ENCODE data around the gene PARVB. TPM values are rescaled to one million over a fixed set of nuclear protein-coding genes. Genes with fewer than 3 reads are reported as not detected.

PARVB gene
- total and polyA plus RNA-seq, 8 donors, result 3.8 to 27.3 (median 10.4) TPM

- intact Hi-C loops (cut with DNase I), result no loop called here
- no peaks in the 10 kb centered on the region for H3K36me3 ChIP-seq
- FAIRE-seq, result no peak
Measured at GRCh38 chr22:44026630-44027511, 2.8 kb downstream of the PARVB start.

GRCh38 chr22:44028091-44028490, 4.0 kb downstream of the PARVB start:
- FAIRE-seq (no peak), DNase-seq (no peak), ATAC-seq (no peak)
- H3K27me3 ChIP-seq, result no peaks in the 10 kb centered on the region
- H3K27ac ChIP-seq, result no peak overlapping the region
- WGBS, 2 donors, result 76 to 79% methylated on average over 7 of the region's 7 CpGs
- no peaks in the 10 kb centered on the region for H3K36me3 ChIP-seq
- intact Hi-C loops (cut with DNase I), result no loop called here
- H3K9me3 ChIP-seq, result no peaks in the 10 kb centered on the region
- no peak for TF ChIP-seq CTCF (IDR thresholded peaks at IDR 0.05)
- H3K4me1 ChIP-seq, result peaks cover 0 to 3% (median 0%) of the 10 kb centered on the region in 3 donors
- H3K4me3 ChIP-seq, result no peak overlapping the region

More at GRCh38 chr22:44026630-44027511, 2.8 kb downstream of the PARVB start:
- ATAC-seq, result peak in 3 of 4 donors; percentile 17 to 65 (median 52)
- peak overlapping the region in 3 of 4 donors; percentile 28 to 71 (median 50) for H3K27ac ChIP-seq
- no peaks in the 10 kb centered on the region for H3K27me3 ChIP-seq
- no peak overlapping the region for H3K4me3 ChIP-seq
- peaks cover 0 to 3% (median 0%) of the 10 kb centered on the region in 3 donors for H3K4me1 ChIP-seq
- no peaks in the 10 kb centered on the region for H3K9me3 ChIP-seq
- TF ChIP-seq CTCF (IDR thresholded peaks at IDR 0.05), result no peak
- DNase-seq, result peak in 3 of 6 donors; percentile 9 to 70 (median 68)
- 75 to 78% methylated on average over 28 of the region's 28 CpGs for WGBS, 2 donors

- Histone ChIP-seq H3K27ac (no peak overlapping the region), H3K9me3 (no peaks in the 10 kb centered on the region), H3K36me3 (no peaks in the 10 kb centered on the region), H3K4me1 (no peaks in the 10 kb centered on the region), H3K4me3 (no peak overlapping the region), H3K27me3 (no peaks in the 10 kb centered on the region)
- TF ChIP-seq CTCF (IDR thresholded peaks at IDR 0.05), result no peak
- WGBS, 2 donors, result 40 to 46% methylated on average over 4 of the region's 4 CpGs
- DNase-seq (no peak), FAIRE-seq (no peak), ATAC-seq (peak in 1 of 4 donors; percentile 17)
- intact Hi-C loops (cut with DNase I), result no loop called here
Measured at GRCh38 chr22:44029069-44029468, 5.0 kb downstream of the PARVB start.

- intact Hi-C loops (cut with DNase I), result no loop called here
- Histone ChIP-seq H3K27ac (no peak overlapping the region), H3K9me3 (no peaks in the 10 kb centered on the region), H3K27me3 (no peaks in the 10 kb centered on the region), H3K4me3 (no peak overlapping the region), H3K36me3 (no peaks in the 10 kb centered on the region), H3K4me1 (no peaks in the 10 kb centered on the region)
- FAIRE-seq (no peak), DNase-seq (no peak), ATAC-seq (no peak)
- 92 to 95% methylated on average over 18 of the region's 18 CpGs for WGBS, 2 donors
- no peak for TF ChIP-seq CTCF (IDR thresholded peaks at IDR 0.05)
Measured at GRCh38 chr22:44030051-44030701, 6.1 kb downstream of the PARVB start.
